Umbilical cord (tissue), 2 donors: Measurements from ENCODE around the gene INTS15. TPM values are rescaled to one million over a fixed set of nuclear protein-coding genes. Genes with fewer than 3 reads are reported as not detected.

ENCODE experiments used
- DNase-seq: peaks from one replicate; pipeline ENCODE4 v3.0.0-alpha.2; 2015; ENCODE audit warnings: low spot score
- total RNA-seq: library from RNA; depleted of rRNA; stranded (reverse); fragments of >200 nt; gene quantifications from one replicate; pipeline ENCODE4 v1.2.3, GENCODE V29; 2014; ENCODE audit warnings: low replicate concordance; ENCODE audit not compliant: insufficient read depth

The INTS15 gene
- total RNA-seq, 1 donor from 2014 or later, result 8.4 TPM

GRCh38 chr7:6655636-6656385, 66.0 kb downstream of the INTS15 start:
- no peak for DNase-seq

- no peak for DNase-seq
Observed at GRCh38 chr7:6656413-6656812, 66.6 kb downstream of the INTS15 start.

Other genes with a start within 250 kb of the INTS15 start
- gene FAM220A, start 241.1 kb upstream of the INTS15 start, total RNA-seq, result 21.9 TPM
- gene RAC1, start 215.5 kb upstream of the INTS15 start, total RNA-seq, result 59.5 TPM
- 10.4 TPM for gene DAGLB, start 142.1 kb upstream of the INTS15 start, total RNA-seq
- 213 TPM for gene KDELR2, start 105.9 kb upstream of the INTS15 start, total RNA-seq
- 0.96 TPM for gene GRID2IP, start 38.6 kb upstream of the INTS15 start, total RNA-seq
- gene ZDHHC4, start 12.6 kb upstream of the INTS15 start, total RNA-seq, result 70.5 TPM
- gene ZNF853, start 25.6 kb downstream of the INTS15 start, total RNA-seq, result 21.9 TPM
- gene ZNF316, start 47.3 kb downstream of the INTS15 start, total RNA-seq, result 12.8 TPM
- 35.2 TPM for gene ZNF12, start 116.9 kb downstream of the INTS15 start, total RNA-seq
- gene RSPH10B2, start 164.1 kb downstream of the INTS15 start, total RNA-seq, result not detected
- 75.4 TPM for gene CCZ1B, start 236.3 kb downstream of the INTS15 start, total RNA-seq